Cardiac fibroblast (primary cell): ENCODE data around the gene TDRD10.
A peak's percentile ranks its signal among the peaks of the same experiment; 100 is the strongest.

Experiments
- DNase-seq, 2 donors: peaks; one replicate each; pipeline versions ENCODE4 v3.0.0 to v3.0.0-alpha.2; 2010; ENCODE audit warnings: low read depth in 2 of 2
- H3K4me3 ChIP-seq, 2 donors: replicated peaks in 1 of 2; 1 replicate in 1 of 2; 2 replicates in 1 of 2; pipeline ENCODE4 v1.5.1; 2011; ENCODE audit warnings: low read depth in 2 of 2, low read length in 2 of 2, mild to moderate bottlenecking in 2 of 2, moderate library complexity in 1 of 2
- TF ChIP-seq, protein P1 (sequence below): IDR thresholded peaks from one replicate; pipeline ENCODE4 v1.5.1; 2011; ENCODE audit warnings: low read depth, mild to moderate bottlenecking, low read length, inconsistent platforms

TDRD10 gene

DNA sequence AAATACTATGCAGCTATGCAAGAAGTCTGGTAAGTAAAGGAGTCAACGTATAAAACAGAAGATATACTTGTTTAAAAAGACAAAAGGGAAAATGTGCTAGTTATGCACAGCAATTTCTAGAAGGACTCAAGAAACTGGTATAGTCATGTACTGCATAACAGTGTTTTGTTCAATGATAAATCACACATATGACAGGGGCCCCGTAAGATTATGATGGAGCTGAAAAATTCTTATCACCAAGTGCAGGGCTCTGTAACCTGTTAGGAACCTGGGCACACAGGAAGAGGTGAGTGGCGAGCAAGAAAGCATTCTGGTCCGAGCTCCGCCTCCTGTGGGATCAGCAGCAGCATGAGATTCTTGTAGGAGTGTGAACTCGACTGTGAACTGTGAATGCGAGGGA, 92.8 kb downstream of the TDRD10 start:
- no peak for DNase-seq
- no peak overlapping the region for H3K4me3 ChIP-seq
- TF ChIP-seq, protein P1, sequence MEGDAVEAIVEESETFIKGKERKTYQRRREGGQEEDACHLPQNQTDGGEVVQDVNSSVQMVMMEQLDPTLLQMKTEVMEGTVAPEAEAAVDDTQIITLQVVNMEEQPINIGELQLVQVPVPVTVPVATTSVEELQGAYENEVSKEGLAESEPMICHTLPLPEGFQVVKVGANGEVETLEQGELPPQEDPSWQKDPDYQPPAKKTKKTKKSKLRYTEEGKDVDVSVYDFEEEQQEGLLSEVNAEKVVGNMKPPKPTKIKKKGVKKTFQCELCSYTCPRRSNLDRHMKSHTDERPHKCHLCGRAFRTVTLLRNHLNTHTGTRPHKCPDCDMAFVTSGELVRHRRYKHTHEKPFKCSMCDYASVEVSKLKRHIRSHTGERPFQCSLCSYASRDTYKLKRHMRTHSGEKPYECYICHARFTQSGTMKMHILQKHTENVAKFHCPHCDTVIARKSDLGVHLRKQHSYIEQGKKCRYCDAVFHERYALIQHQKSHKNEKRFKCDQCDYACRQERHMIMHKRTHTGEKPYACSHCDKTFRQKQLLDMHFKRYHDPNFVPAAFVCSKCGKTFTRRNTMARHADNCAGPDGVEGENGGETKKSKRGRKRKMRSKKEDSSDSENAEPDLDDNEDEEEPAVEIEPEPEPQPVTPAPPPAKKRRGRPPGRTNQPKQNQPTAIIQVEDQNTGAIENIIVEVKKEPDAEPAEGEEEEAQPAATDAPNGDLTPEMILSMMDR: no peak

- TF ChIP-seq, protein P1: no peak
- DNase-seq: peak in 1 of 2 donors; percentile 73
These were observed 93.6 kb downstream of the TDRD10 start for GRCh38 chr1:154595621-154596020.

More at GRCh38 chr1:154595621-154596020, 93.6 kb downstream of the TDRD10 start:
- H3K4me3 ChIP-seq: no peak overlapping the region
